ENCODE measurements around the gene GPHN. TPM values are rescaled to one million over a fixed set of nuclear protein-coding genes. Genes with fewer than 3 reads are reported as not detected.
A peak's percentile ranks its signal among the peaks of the same experiment; 100 is the strongest.

Gene GPHN
- total and polyA plus RNA-seq, 2 donors from 2014 or later: 35.4 to 62.0 TPM

DNA sequence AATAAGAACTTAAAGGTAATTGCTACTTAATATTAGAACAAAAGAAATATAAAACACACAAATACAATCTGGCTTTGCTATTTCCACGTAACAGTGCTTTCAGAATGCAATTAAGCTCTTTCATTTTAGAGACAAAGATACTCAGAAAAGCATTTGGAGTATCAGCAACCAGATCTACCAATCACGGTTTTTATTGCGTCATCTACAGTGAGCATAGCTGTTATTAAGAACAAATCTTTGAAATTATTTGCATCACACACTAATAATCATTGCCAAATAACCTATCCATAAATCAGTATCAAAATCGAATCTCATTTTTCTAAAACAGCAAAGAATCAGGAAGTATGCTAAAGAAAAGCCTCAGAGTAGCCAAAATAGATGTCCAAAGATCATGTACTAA lies 654.4 kb downstream of the GPHN start:
- intact Hi-C loops (cut with DNase I): no loop called here
- Histone ChIP-seq H3K9ac (ENCODE audit: low read length in 3 of 3) (no peak overlapping the region), H3K27ac (ENCODE audit: low read depth in 2 of 2, low read length in 2 of 2) (no peak overlapping the region), H3K4me1 (ENCODE audit: control insufficient read depth in 2 of 3, insufficient read depth in 2 of 3, low read depth in 1 of 3, low read length in 3 of 3) (no peaks in the 10 kb centered on the region), H3K9me3 (ENCODE audit: control insufficient read depth in 2 of 3, insufficient read depth in 1 of 3, low read length in 3 of 3) (no peaks in the 10 kb centered on the region), H3K4me3 (ENCODE audit: low read length in 3 of 3) (no peak overlapping the region), H3K27me3 (ENCODE audit: control insufficient read depth, insufficient read depth, low read length) (no peaks in the 10 kb centered on the region), H3K36me3 (ENCODE audit: control insufficient read depth in 2 of 3, insufficient read depth in 3 of 3, low read length in 3 of 3) (no peaks in the 10 kb centered on the region)
- FAIRE-seq: no peak
- DNase-seq: no peak
- TF ChIP-seq CTCF (IDR thresholded peaks at IDR 0.05; ENCODE audit: borderline replicate concordance, extremely low read depth, insufficient read depth): no peak

DNA sequence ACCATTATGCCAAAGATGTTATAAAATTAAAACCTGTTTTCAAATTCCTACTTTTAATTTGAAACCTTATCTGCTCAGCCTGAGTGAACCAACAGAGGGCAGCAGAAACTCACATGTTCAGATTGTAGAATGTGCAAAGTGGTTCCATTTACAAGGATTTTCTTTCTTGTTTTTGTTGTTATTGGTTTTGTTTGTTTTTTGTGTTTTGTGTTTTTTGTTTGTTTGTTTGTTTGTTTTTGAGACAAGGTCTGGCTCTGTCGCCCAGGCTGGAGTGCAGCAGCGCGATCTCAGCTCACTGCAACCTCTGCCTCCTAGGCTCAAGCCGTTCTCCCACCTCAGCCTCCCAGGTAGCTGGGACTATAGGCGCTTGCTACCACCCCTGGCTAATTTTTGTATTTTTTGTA lies 658.5 kb downstream of the GPHN start:
- no peaks in the 10 kb centered on the region for H3K4me1 ChIP-seq (ENCODE audit: control insufficient read depth in 2 of 3, insufficient read depth in 2 of 3, low read depth in 1 of 3, low read length in 3 of 3)
- TF ChIP-seq CTCF (IDR thresholded peaks at IDR 0.05; ENCODE audit: borderline replicate concordance, extremely low read depth, insufficient read depth): peak; percentile 84
- no peak overlapping the region for H3K9ac ChIP-seq (ENCODE audit: low read length in 3 of 3)
- H3K4me3 ChIP-seq (ENCODE audit: low read length in 3 of 3): no peak overlapping the region
- no peaks in the 10 kb centered on the region for H3K27me3 ChIP-seq (ENCODE audit: control insufficient read depth, insufficient read depth, low read length)
- H3K27ac ChIP-seq (ENCODE audit: low read depth in 2 of 2, low read length in 2 of 2): no peak overlapping the region
- FAIRE-seq: peak; percentile 97
- peaks cover 0 to 4% (median 2%) of the 10 kb centered on the region in 3 donors for H3K36me3 ChIP-seq (ENCODE audit: control insufficient read depth in 2 of 3, insufficient read depth in 3 of 3, low read length in 3 of 3)
- intact Hi-C loops (cut with DNase I): loop anchor here (5.0 kb wide), 1 partner anchor 121 kb away; no protein-coding TSS in a partner anchor
- peak in 3 of 5 donors; percentile 41 to 67 (median 56) for DNase-seq
- no peaks in the 10 kb centered on the region for H3K9me3 ChIP-seq (ENCODE audit: control insufficient read depth in 2 of 3, insufficient read depth in 1 of 3, low read length in 3 of 3)

DNA sequence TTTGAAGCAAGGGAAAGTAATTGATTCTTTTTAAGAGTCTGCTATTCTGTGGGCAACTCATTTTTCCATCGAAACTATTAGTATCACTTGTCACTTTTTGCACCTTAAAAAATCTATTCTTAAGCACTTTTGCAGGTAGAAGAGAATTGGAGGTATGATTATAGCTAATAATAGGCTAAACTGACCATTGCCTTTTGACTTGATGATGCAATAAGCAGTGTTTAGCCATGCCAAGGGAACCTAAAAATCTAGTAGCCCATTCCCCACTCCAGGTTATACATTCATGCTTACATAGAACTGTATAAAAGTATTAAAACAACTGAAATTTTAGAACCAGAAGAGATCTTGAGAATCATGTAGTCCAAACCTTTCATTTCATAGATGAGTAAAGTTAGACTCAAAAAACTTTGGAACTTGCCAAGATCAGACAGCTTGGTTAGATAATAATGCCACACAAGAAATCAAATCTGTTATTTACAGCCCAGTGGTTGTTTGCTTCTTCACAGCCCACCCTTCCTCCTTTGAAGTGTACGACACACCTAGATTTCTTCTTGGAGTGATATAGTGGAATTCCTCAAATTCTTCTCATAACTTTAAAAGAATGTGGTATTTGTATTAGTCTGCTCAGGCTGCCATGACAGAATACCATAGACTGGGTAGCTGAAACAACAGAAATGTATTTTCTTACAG lies 659.6 kb downstream of the GPHN start:
- peak in 1 of 5 donors; percentile 8 for DNase-seq
- intact Hi-C loops (cut with DNase I): loop anchor here (5.0 kb wide), 1 partner anchor 120 kb away; no protein-coding TSS in a partner anchor
- H3K4me1 ChIP-seq (ENCODE audit: control insufficient read depth in 2 of 3, insufficient read depth in 2 of 3, low read depth in 1 of 3, low read length in 3 of 3): no peaks in the 10 kb centered on the region
- no peak overlapping the region for H3K27ac ChIP-seq (ENCODE audit: low read depth in 2 of 2, low read length in 2 of 2)
- FAIRE-seq: no peak
- H3K27me3 ChIP-seq (ENCODE audit: control insufficient read depth, insufficient read depth, low read length): no peaks in the 10 kb centered on the region
- no peak overlapping the region for H3K9ac ChIP-seq (ENCODE audit: low read length in 3 of 3)
- H3K4me3 ChIP-seq (ENCODE audit: low read length in 3 of 3): no peak overlapping the region
- H3K9me3 ChIP-seq (ENCODE audit: control insufficient read depth in 2 of 3, insufficient read depth in 1 of 3, low read length in 3 of 3): no peaks in the 10 kb centered on the region
- peaks cover 2 to 12% (median 4%) of the 10 kb centered on the region in 3 donors for H3K36me3 ChIP-seq (ENCODE audit: control insufficient read depth in 2 of 3, insufficient read depth in 3 of 3, low read length in 3 of 3)
- no peak for TF ChIP-seq CTCF (IDR thresholded peaks at IDR 0.05; ENCODE audit: borderline replicate concordance, extremely low read depth, insufficient read depth)

Measured in kidney (tissue), 14 donors.